DOHH2 (cell line): ENCODE measurements around the gene CHPF2.

Source experiments
- H3F3A ChIP-seq: fragments of 200-600 bp; sonication (generic), shearing (Covaris generic); 2 replicates; pipeline ENCODE4 v1.6.0; 2016; ENCODE audit warnings: antibody characterized with exemption, mild to moderate bottlenecking; ENCODE audit not compliant: control insufficient read depth, insufficient read depth
- H3K27ac ChIP-seq: fragments of 200-600 bp; sonication (generic); 2 replicates; pipeline ENCODE4 v1.5.1; 2014; ENCODE audit warnings: low read depth, mild to moderate bottlenecking, low read length, moderate library complexity
- H3K27me3 ChIP-seq: fragments of 200-600 bp; sonication (generic); 2 replicates; pipeline ENCODE4 v1.6.1; 2014; ENCODE audit warnings: mild to moderate bottlenecking, low read length, mixed read lengths; ENCODE audit not compliant: control insufficient read depth
- H3K36me3 ChIP-seq: fragments of 200-600 bp; sonication (generic); 2 replicates; pipeline ENCODE4 v1.6.1; 2014; ENCODE audit warnings: mild to moderate bottlenecking, low read length, moderate library complexity, mixed read lengths; ENCODE audit not compliant: control insufficient read depth
- H3K4me1 ChIP-seq: fragments of 200-600 bp; sonication (generic); 2 replicates; pipeline ENCODE4 v1.6.1; 2014; ENCODE audit warnings: mild to moderate bottlenecking, low read length, mixed read lengths; ENCODE audit not compliant: control insufficient read depth
- H3K4me2 ChIP-seq: fragments of 200-600 bp; sonication (generic); 2 replicates; pipeline ENCODE4 v1.6.0; 2014; ENCODE audit warnings: mild to moderate bottlenecking, low read length, moderate library complexity
- H3K4me3 ChIP-seq: fragments of 200-600 bp; sonication (generic); 2 replicates; pipeline ENCODE4 v1.5.1; 2014; ENCODE audit warnings: mild to moderate bottlenecking, low read length, mixed read lengths
- H3K79me2 ChIP-seq: fragments of 200-600 bp; sonication (generic); 2 replicates; pipeline ENCODE4 v1.6.1; 2014; ENCODE audit warnings: mild to moderate bottlenecking, low read length, mixed read lengths; ENCODE audit not compliant: control insufficient read depth
- H3K9me2 ChIP-seq: fragments of 200-600 bp; sonication (generic); replicated peaks from 2 replicates; pipeline ENCODE4 v1.6.1; 2014; ENCODE audit warnings: mild to moderate bottlenecking, low read length, mixed read lengths; ENCODE audit not compliant: control insufficient read depth
- H3K9me3 ChIP-seq: fragments of 200-600 bp; sonication (generic); 2 replicates; pipeline ENCODE4 v1.6.1; 2014; ENCODE audit warnings: antibody characterized with exemption, low read length, mixed read lengths; ENCODE audit not compliant: control insufficient read depth, insufficient read depth
- H4K20me1 ChIP-seq: fragments of 200-600 bp; sonication (generic); 2 replicates; pipeline ENCODE4 v1.6.0; 2014; ENCODE audit warnings: low read depth, mild to moderate bottlenecking, antibody characterized with exemption, low read length, moderate library complexity; ENCODE audit not compliant: control insufficient read depth, insufficient read depth
- CTCF ChIP-seq: fragments of 200-600 bp; sonication (generic); IDR thresholded peaks from one replicate; pipeline ENCODE4 v1.5.1; 2014; ENCODE audit warnings: antibody characterized with exemption, mild to moderate bottlenecking, low read depth, low read length; ENCODE audit not compliant: poor library complexity, severe bottlenecking
- EZH2phosphoT487 ChIP-seq: fragments of 200-600 bp; sonication (generic); IDR thresholded peaks from 2 replicates; pipeline ENCODE4 v1.6.1; 2017; ENCODE audit warnings: borderline replicate concordance, mild to moderate bottlenecking, antibody characterized with exemption, low read length, moderate library complexity, mixed read lengths

CHPF2 gene

GRCh38 chr7:151197932-151198331, 34.4 kb upstream of the CHPF2 start:
- peaks cover 17% of the 10 kb centered on the region for H3K27me3 ChIP-seq
- no peak overlapping the region for H3K4me3 ChIP-seq
- no peaks in the 10 kb centered on the region for H3K9me3 ChIP-seq
- no peak overlapping the region for H3K27ac ChIP-seq
- H3K36me3 ChIP-seq: no peaks in the 10 kb centered on the region
- TF ChIP-seq CTCF: no peak
- TF ChIP-seq EZH2phosphoT487: no peak
- H3K9me2 ChIP-seq: no peaks in the 10 kb centered on the region
- H4K20me1 ChIP-seq: no peaks in the 10 kb centered on the region
- no peaks in the 10 kb centered on the region for H3K79me2 ChIP-seq
- H3K4me1 ChIP-seq: no peaks in the 10 kb centered on the region
- H3F3A ChIP-seq: no peaks in the 10 kb centered on the region
- no peak overlapping the region for H3K4me2 ChIP-seq

- H3K9me3 ChIP-seq: no peaks in the 10 kb centered on the region
- no peak overlapping the region for H3K4me2 ChIP-seq
- no peaks in the 10 kb centered on the region for H3K4me1 ChIP-seq
- TF ChIP-seq EZH2phosphoT487: no peak
- no peak for TF ChIP-seq CTCF
- no peaks in the 10 kb centered on the region for H3K79me2 ChIP-seq
- H3K36me3 ChIP-seq: no peaks in the 10 kb centered on the region
- no peak overlapping the region for H3K4me3 ChIP-seq
- no peaks in the 10 kb centered on the region for H3K9me2 ChIP-seq
- no peak overlapping the region for H3K27ac ChIP-seq
- H4K20me1 ChIP-seq: no peaks in the 10 kb centered on the region
- H3F3A ChIP-seq: no peaks in the 10 kb centered on the region
- H3K27me3 ChIP-seq: peaks cover 23% of the 10 kb centered on the region
Observed at GRCh38 chr7:151198945-151199848, 33.1 kb upstream of the CHPF2 start.

- H3K9me2 ChIP-seq: no peaks in the 10 kb centered on the region
- no peaks in the 10 kb centered on the region for H3K79me2 ChIP-seq
- no peaks in the 10 kb centered on the region for H3F3A ChIP-seq
- no peak overlapping the region for H3K27ac ChIP-seq
- no peaks in the 10 kb centered on the region for H3K9me3 ChIP-seq
- H3K27me3 ChIP-seq: peaks cover 29% of the 10 kb centered on the region
- TF ChIP-seq EZH2phosphoT487 (no peak), CTCF (no peak)
- H3K36me3 ChIP-seq: no peaks in the 10 kb centered on the region
- no peaks in the 10 kb centered on the region for H3K4me1 ChIP-seq
- H4K20me1 ChIP-seq: no peaks in the 10 kb centered on the region
- H3K4me3 ChIP-seq: no peak overlapping the region
- H3K4me2 ChIP-seq: no peak overlapping the region
Observed at GRCh38 chr7:151201344-151201743, 30.9 kb upstream of the CHPF2 start.
